ENCODE results near the gene TSN.
"Not testable (repeated sequence)": the region's sequence is repeated elsewhere in the genome, so short reads cannot be mapped to it uniquely, and the experiment has no call there.

Gene TSN

GRCh38 chr2:121707920-121708361 is 47.5 kb upstream of the TSN start:
- Histone ChIP-seq H3K4me3 (ENCODE audit: low read length) (no peak overlapping the region), H4K20me1 (ENCODE audit: control insufficient read depth, insufficient read depth, low read depth, low read length) (no peaks in the 10 kb centered on the region), H3K4me1 (ENCODE audit: control insufficient read depth, low read length) (no peaks in the 10 kb centered on the region), H3K4me2 (ENCODE audit: low read length) (no peak overlapping the region), H3K36me3 (ENCODE audit: control insufficient read depth, low read length) (no peaks in the 10 kb centered on the region), H3K9me2 (replicated peaks; ENCODE audit: control insufficient read depth, low read length) (no peaks in the 10 kb centered on the region), H3K9me3 (ENCODE audit: control insufficient read depth, insufficient read depth, low read length) (no peaks in the 10 kb centered on the region), H3F3A (ENCODE audit: control insufficient read depth, insufficient read depth) (no peaks in the 10 kb centered on the region), H3K27me3 (ENCODE audit: control insufficient read depth, low read length) (no peaks in the 10 kb centered on the region), H3K79me2 (ENCODE audit: control insufficient read depth, low read length) (no peaks in the 10 kb centered on the region), H3K27ac (ENCODE audit: low read depth, low read length) (no peak overlapping the region)
- no peak for TF ChIP-seq EZH2phosphoT487 (IDR thresholded peaks at IDR 0.05; ENCODE audit: borderline replicate concordance, low read length)
- no peak for TF ChIP-seq CTCF (IDR thresholded peaks at IDR 0.05; ENCODE audit: low read depth, low read length, poor library complexity, severe bottlenecking)

- Histone ChIP-seq H3K9me2 (replicated peaks; ENCODE audit: control insufficient read depth, low read length) (no peaks in the 10 kb centered on the region), H3K9me3 (ENCODE audit: control insufficient read depth, insufficient read depth, low read length) (no peaks in the 10 kb centered on the region), H3K79me2 (ENCODE audit: control insufficient read depth, low read length) (no peaks in the 10 kb centered on the region), H3K27ac (ENCODE audit: low read depth, low read length) (no peak overlapping the region), H3F3A (ENCODE audit: control insufficient read depth, insufficient read depth) (no peaks in the 10 kb centered on the region), H3K36me3 (ENCODE audit: control insufficient read depth, low read length) (no peaks in the 10 kb centered on the region), H4K20me1 (ENCODE audit: control insufficient read depth, insufficient read depth, low read depth, low read length) (no peaks in the 10 kb centered on the region), H3K4me3 (ENCODE audit: low read length) (no peak overlapping the region), H3K27me3 (ENCODE audit: control insufficient read depth, low read length) (no peaks in the 10 kb centered on the region), H3K4me2 (ENCODE audit: low read length) (no peak overlapping the region), H3K4me1 (ENCODE audit: control insufficient read depth, low read length) (no peaks in the 10 kb centered on the region)
- TF ChIP-seq CTCF (IDR thresholded peaks at IDR 0.05; ENCODE audit: low read depth, low read length, poor library complexity, severe bottlenecking) (no peak), EZH2phosphoT487 (IDR thresholded peaks at IDR 0.05; ENCODE audit: borderline replicate concordance, low read length) (no peak)
These were observed 45.5 kb upstream of the TSN start for GRCh38 chr2:121709776-121710469.

GRCh38 chr2:121710470-121711170 is 44.8 kb upstream of the TSN start:
- H3K36me3 ChIP-seq (ENCODE audit: control insufficient read depth, low read length) = no peaks in the 10 kb centered on the region
- H3K9me3 ChIP-seq (ENCODE audit: control insufficient read depth, insufficient read depth, low read length) = no peaks in the 10 kb centered on the region
- H3K27me3 ChIP-seq (ENCODE audit: control insufficient read depth, low read length) = no peaks in the 10 kb centered on the region
- H4K20me1 ChIP-seq (ENCODE audit: control insufficient read depth, insufficient read depth, low read depth, low read length) = no peaks in the 10 kb centered on the region
- H3K27ac ChIP-seq (ENCODE audit: low read depth, low read length) = no peak overlapping the region
- H3K4me3 ChIP-seq (ENCODE audit: low read length) = no peak overlapping the region
- H3K9me2 ChIP-seq (replicated peaks; ENCODE audit: control insufficient read depth, low read length) = no peaks in the 10 kb centered on the region
- TF ChIP-seq EZH2phosphoT487 (IDR thresholded peaks at IDR 0.05; ENCODE audit: borderline replicate concordance, low read length) (no peak), CTCF (IDR thresholded peaks at IDR 0.05; ENCODE audit: low read depth, low read length, poor library complexity, severe bottlenecking) (no peak)
- no peaks in the 10 kb centered on the region for H3F3A ChIP-seq (ENCODE audit: control insufficient read depth, insufficient read depth)
- H3K4me2 ChIP-seq (ENCODE audit: low read length) = no peak overlapping the region
- H3K79me2 ChIP-seq (ENCODE audit: control insufficient read depth, low read length) = no peaks in the 10 kb centered on the region
- H3K4me1 ChIP-seq (ENCODE audit: control insufficient read depth, low read length) = no peaks in the 10 kb centered on the region

- not testable (repeated sequence) for H3K79me2 ChIP-seq (ENCODE audit: control insufficient read depth, low read length); H3K4me2 ChIP-seq (ENCODE audit: low read length); H3K9me2 ChIP-seq (replicated peaks; ENCODE audit: control insufficient read depth, low read length); H3K27ac ChIP-seq (ENCODE audit: low read depth, low read length); H3K4me1 ChIP-seq (ENCODE audit: control insufficient read depth, low read length); H3K9me3 ChIP-seq (ENCODE audit: control insufficient read depth, insufficient read depth, low read length); H3K36me3 ChIP-seq (ENCODE audit: control insufficient read depth, low read length); H4K20me1 ChIP-seq (ENCODE audit: control insufficient read depth, insufficient read depth, low read depth, low read length); H3F3A ChIP-seq (ENCODE audit: control insufficient read depth, insufficient read depth); H3K27me3 ChIP-seq (ENCODE audit: control insufficient read depth, low read length); H3K4me3 ChIP-seq (ENCODE audit: low read length)
These were observed 44.0 kb upstream of the TSN start for GRCh38 chr2:121711481-121711880.

All from DOHH2 (cell line).